GM12878 (cell line): ENCODE measurements around the gene BICC1.

Experiments
- ESRRA ChIP-seq: IDR thresholded peaks from 2 replicates; pipeline ENCODE4 v1.6.1; 2012; ENCODE audit warnings: mild to moderate bottlenecking, low read length, improper control_type of control experiment
- EZH2 ChIP-seq: IDR thresholded peaks from 2 replicates; pipeline ENCODE4 v1.6.1; 2012; ENCODE audit warnings: low read depth, mild to moderate bottlenecking, control low read depth, inconsistent platforms, low read length, borderline replicate concordance; ENCODE audit not compliant: control insufficient read depth
- MEF2A ChIP-seq: IDR thresholded peaks from 2 replicates; pipeline ENCODE4 v1.6.1; 2011; ENCODE audit warnings: low read depth, mild to moderate bottlenecking, low read length, moderate library complexity; ENCODE audit not compliant: insufficient read depth
- NR2F1 ChIP-seq: fragments of 450-650 bp; conservative IDR thresholded peaks from 2 replicates; pipeline ENCODE4 v1.6.1; 2017; ENCODE audit warnings: mild to moderate bottlenecking
- RAD21 ChIP-seq: IDR thresholded peaks from 2 replicates; pipeline ENCODE4 v1.6.1; 2011; ENCODE audit warnings: mild to moderate bottlenecking, low read depth, low read length, moderate library complexity; ENCODE audit not compliant: insufficient read depth
- SUZ12 ChIP-seq: fragments of 200-600 bp; sonication (generic); IDR thresholded peaks from one replicate; pipeline ENCODE4 v1.6.1; 2018; ENCODE audit warnings: antibody characterized with exemption, mild to moderate bottlenecking; ENCODE audit not compliant: unreplicated experiment
- ZNF622 ChIP-seq: fragments of 450-650 bp; IDR thresholded peaks from 2 replicates; pipeline ENCODE4 v1.6.1; 2017; ENCODE audit warnings: mild to moderate bottlenecking, inconsistent platforms
- TF ChIP-seq, protein P1 (sequence below), 3 experiments: IDR thresholded peaks in 2 of 3; conservative IDR thresholded peaks in 1 of 3; 2 replicates each; pipeline ENCODE4 v1.5.1; 2011; ENCODE audit warnings: low read depth in 3 of 3, low read length in 3 of 3, mild to moderate bottlenecking in 3 of 3, control low read depth in 2 of 3, moderate library complexity in 2 of 3, inconsistent platforms in 1 of 3, mixed read lengths in 1 of 3; ENCODE audit not compliant: control insufficient read depth in 2 of 3, insufficient read depth in 1 of 3; ENCODE audit errors: extremely low read depth in 1 of 3
- TF ChIP-seq, protein P2 (sequence below): IDR thresholded peaks from 2 replicates; pipeline ENCODE4 v1.6.1; 2011; ENCODE audit warnings: borderline replicate concordance, low read depth, mild to moderate bottlenecking, moderate library complexity, mixed read lengths, low read length; ENCODE audit not compliant: insufficient read depth; ENCODE audit errors: extremely low read length
- TF ChIP-seq, protein P3 (sequence below): fragments of 450-650 bp; IDR thresholded peaks from 2 replicates; pipeline ENCODE4 v1.6.1; 2018; ENCODE audit warnings: borderline replicate concordance, mild to moderate bottlenecking; ENCODE audit not compliant: partially characterized antibody

DNA sequence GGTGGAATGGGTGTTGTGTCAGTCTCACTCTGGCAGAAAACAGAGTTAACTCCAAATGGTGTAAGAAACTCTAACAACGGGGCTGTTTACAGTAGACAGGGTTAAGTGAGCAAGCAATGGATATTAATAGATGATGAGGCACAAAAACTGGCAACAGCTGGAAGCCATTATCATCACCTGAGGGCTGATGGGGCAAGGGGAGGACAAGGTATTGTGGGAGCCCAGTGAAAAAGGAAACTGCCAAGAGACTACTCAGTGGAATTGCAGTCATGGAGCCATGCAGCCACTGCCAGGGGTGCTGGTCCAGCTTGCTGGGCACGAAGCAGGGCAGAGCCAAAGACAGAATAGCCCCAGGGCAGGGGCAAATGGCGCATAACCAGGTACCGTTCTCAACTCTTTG, 260.7 kb downstream of the BICC1 start:
- TF ChIP-seq, protein P1, sequence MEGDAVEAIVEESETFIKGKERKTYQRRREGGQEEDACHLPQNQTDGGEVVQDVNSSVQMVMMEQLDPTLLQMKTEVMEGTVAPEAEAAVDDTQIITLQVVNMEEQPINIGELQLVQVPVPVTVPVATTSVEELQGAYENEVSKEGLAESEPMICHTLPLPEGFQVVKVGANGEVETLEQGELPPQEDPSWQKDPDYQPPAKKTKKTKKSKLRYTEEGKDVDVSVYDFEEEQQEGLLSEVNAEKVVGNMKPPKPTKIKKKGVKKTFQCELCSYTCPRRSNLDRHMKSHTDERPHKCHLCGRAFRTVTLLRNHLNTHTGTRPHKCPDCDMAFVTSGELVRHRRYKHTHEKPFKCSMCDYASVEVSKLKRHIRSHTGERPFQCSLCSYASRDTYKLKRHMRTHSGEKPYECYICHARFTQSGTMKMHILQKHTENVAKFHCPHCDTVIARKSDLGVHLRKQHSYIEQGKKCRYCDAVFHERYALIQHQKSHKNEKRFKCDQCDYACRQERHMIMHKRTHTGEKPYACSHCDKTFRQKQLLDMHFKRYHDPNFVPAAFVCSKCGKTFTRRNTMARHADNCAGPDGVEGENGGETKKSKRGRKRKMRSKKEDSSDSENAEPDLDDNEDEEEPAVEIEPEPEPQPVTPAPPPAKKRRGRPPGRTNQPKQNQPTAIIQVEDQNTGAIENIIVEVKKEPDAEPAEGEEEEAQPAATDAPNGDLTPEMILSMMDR (IDR thresholded peaks at IDR 0.05 in 2 of 3, conservative IDR thresholded peaks at IDR 0.05 in 1 of 3; ENCODE audit: control insufficient read depth in 2 of 3, extremely low read depth in 1 of 3, insufficient read depth in 1 of 3, low read depth in 3 of 3, low read length in 3 of 3), result no peak
- TF ChIP-seq, protein P2, sequence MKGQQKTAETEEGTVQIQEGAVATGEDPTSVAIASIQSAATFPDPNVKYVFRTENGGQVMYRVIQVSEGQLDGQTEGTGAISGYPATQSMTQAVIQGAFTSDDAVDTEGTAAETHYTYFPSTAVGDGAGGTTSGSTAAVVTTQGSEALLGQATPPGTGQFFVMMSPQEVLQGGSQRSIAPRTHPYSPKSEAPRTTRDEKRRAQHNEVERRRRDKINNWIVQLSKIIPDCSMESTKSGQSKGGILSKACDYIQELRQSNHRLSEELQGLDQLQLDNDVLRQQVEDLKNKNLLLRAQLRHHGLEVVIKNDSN, result no peak
- TF ChIP-seq RAD21, result no peak
- no peak for TF ChIP-seq ESRRA
- no peak for TF ChIP-seq MEF2A
- TF ChIP-seq EZH2, result no peak
- TF ChIP-seq SUZ12, result no peak
- TF ChIP-seq, protein P3, sequence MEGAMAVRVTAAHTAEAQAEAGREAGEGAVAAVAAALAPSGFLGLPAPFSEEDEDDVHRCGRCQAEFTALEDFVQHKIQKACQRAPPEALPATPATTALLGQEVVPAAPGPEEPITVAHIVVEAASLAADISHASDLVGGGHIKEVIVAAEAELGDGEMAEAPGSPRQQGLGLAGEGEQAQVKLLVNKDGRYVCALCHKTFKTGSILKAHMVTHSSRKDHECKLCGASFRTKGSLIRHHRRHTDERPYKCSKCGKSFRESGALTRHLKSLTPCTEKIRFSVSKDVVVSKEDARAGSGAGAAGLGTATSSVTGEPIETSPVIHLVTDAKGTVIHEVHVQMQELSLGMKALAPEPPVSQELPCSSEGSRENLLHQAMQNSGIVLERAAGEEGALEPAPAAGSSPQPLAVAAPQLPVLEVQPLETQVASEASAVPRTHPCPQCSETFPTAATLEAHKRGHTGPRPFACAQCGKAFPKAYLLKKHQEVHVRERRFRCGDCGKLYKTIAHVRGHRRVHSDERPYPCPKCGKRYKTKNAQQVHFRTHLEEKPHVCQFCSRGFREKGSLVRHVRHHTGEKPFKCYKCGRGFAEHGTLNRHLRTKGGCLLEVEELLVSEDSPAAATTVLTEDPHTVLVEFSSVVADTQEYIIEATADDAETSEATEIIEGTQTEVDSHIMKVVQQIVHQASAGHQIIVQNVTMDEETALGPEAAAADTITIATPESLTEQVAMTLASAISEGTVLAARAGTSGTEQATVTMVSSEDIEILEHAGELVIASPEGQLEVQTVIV, result no peak
- no peak for TF ChIP-seq ZNF622
- TF ChIP-seq NR2F1, result no peak
